DOHH2 (cell line): ENCODE data around the gene ZRANB3.

ENCODE experiments used
- H3F3A ChIP-seq: fragments of 200-600 bp; sonication (generic), shearing (Covaris generic); 2 replicates; pipeline ENCODE4 v1.6.0; 2016; ENCODE audit warnings: antibody characterized with exemption, mild to moderate bottlenecking; ENCODE audit not compliant: control insufficient read depth, insufficient read depth
- H3K27ac ChIP-seq: fragments of 200-600 bp; sonication (generic); 2 replicates; pipeline ENCODE4 v1.5.1; 2014; ENCODE audit warnings: low read depth, mild to moderate bottlenecking, low read length, moderate library complexity
- H3K27me3 ChIP-seq: fragments of 200-600 bp; sonication (generic); 2 replicates; pipeline ENCODE4 v1.6.1; 2014; ENCODE audit warnings: mild to moderate bottlenecking, low read length, mixed read lengths; ENCODE audit not compliant: control insufficient read depth
- H3K36me3 ChIP-seq: fragments of 200-600 bp; sonication (generic); 2 replicates; pipeline ENCODE4 v1.6.1; 2014; ENCODE audit warnings: mild to moderate bottlenecking, low read length, moderate library complexity, mixed read lengths; ENCODE audit not compliant: control insufficient read depth
- H3K4me1 ChIP-seq: fragments of 200-600 bp; sonication (generic); 2 replicates; pipeline ENCODE4 v1.6.1; 2014; ENCODE audit warnings: mild to moderate bottlenecking, low read length, mixed read lengths; ENCODE audit not compliant: control insufficient read depth
- H3K4me2 ChIP-seq: fragments of 200-600 bp; sonication (generic); 2 replicates; pipeline ENCODE4 v1.6.0; 2014; ENCODE audit warnings: mild to moderate bottlenecking, low read length, moderate library complexity
- H3K4me3 ChIP-seq: fragments of 200-600 bp; sonication (generic); 2 replicates; pipeline ENCODE4 v1.5.1; 2014; ENCODE audit warnings: mild to moderate bottlenecking, low read length, mixed read lengths
- H3K79me2 ChIP-seq: fragments of 200-600 bp; sonication (generic); 2 replicates; pipeline ENCODE4 v1.6.1; 2014; ENCODE audit warnings: mild to moderate bottlenecking, low read length, mixed read lengths; ENCODE audit not compliant: control insufficient read depth
- H3K9me2 ChIP-seq: fragments of 200-600 bp; sonication (generic); replicated peaks from 2 replicates; pipeline ENCODE4 v1.6.1; 2014; ENCODE audit warnings: mild to moderate bottlenecking, low read length, mixed read lengths; ENCODE audit not compliant: control insufficient read depth
- H3K9me3 ChIP-seq: fragments of 200-600 bp; sonication (generic); 2 replicates; pipeline ENCODE4 v1.6.1; 2014; ENCODE audit warnings: antibody characterized with exemption, low read length, mixed read lengths; ENCODE audit not compliant: control insufficient read depth, insufficient read depth
- H4K20me1 ChIP-seq: fragments of 200-600 bp; sonication (generic); 2 replicates; pipeline ENCODE4 v1.6.0; 2014; ENCODE audit warnings: low read depth, mild to moderate bottlenecking, antibody characterized with exemption, low read length, moderate library complexity; ENCODE audit not compliant: control insufficient read depth, insufficient read depth
- CTCF ChIP-seq: fragments of 200-600 bp; sonication (generic); IDR thresholded peaks from one replicate; pipeline ENCODE4 v1.5.1; 2014; ENCODE audit warnings: antibody characterized with exemption, mild to moderate bottlenecking, low read depth, low read length; ENCODE audit not compliant: poor library complexity, severe bottlenecking
- EZH2phosphoT487 ChIP-seq: fragments of 200-600 bp; sonication (generic); IDR thresholded peaks from 2 replicates; pipeline ENCODE4 v1.6.1; 2017; ENCODE audit warnings: borderline replicate concordance, mild to moderate bottlenecking, antibody characterized with exemption, low read length, moderate library complexity, mixed read lengths

The ZRANB3 gene

GRCh38 chr2:135162786-135163185, 368.2 kb downstream of the ZRANB3 start:
- Histone ChIP-seq H3F3A (no peaks in the 10 kb centered on the region), H3K4me1 (no peaks in the 10 kb centered on the region), H3K9me3 (no peaks in the 10 kb centered on the region), H3K27ac (no peak overlapping the region), H3K36me3 (peaks cover 64% of the 10 kb centered on the region), H3K27me3 (no peaks in the 10 kb centered on the region), H3K4me2 (no peak overlapping the region), H3K9me2 (no peaks in the 10 kb centered on the region), H3K79me2 (no peaks in the 10 kb centered on the region), H3K4me3 (no peak overlapping the region), H4K20me1 (no peaks in the 10 kb centered on the region)
- TF ChIP-seq CTCF (no peak), EZH2phosphoT487 (no peak)

GRCh38 chr2:135162377-135162776, 368.6 kb downstream of the ZRANB3 start:
- Histone ChIP-seq H3K79me2 (no peaks in the 10 kb centered on the region), H3K4me1 (no peaks in the 10 kb centered on the region), H4K20me1 (no peaks in the 10 kb centered on the region), H3K4me3 (no peak overlapping the region), H3K27me3 (no peaks in the 10 kb centered on the region), H3F3A (no peaks in the 10 kb centered on the region), H3K27ac (no peak overlapping the region), H3K9me3 (no peaks in the 10 kb centered on the region), H3K9me2 (no peaks in the 10 kb centered on the region), H3K4me2 (no peak overlapping the region), H3K36me3 (peaks cover 62% of the 10 kb centered on the region)
- TF ChIP-seq CTCF (no peak), EZH2phosphoT487 (no peak)

- Histone ChIP-seq H3K9me3 (no peaks in the 10 kb centered on the region), H3K36me3 (peaks cover 73% of the 10 kb centered on the region), H3K27me3 (no peaks in the 10 kb centered on the region), H3F3A (no peaks in the 10 kb centered on the region), H3K79me2 (no peaks in the 10 kb centered on the region), H3K4me1 (peaks cover 9% of the 10 kb centered on the region), H4K20me1 (no peaks in the 10 kb centered on the region), H3K4me2 (no peak overlapping the region), H3K27ac (no peak overlapping the region), H3K9me2 (no peaks in the 10 kb centered on the region), H3K4me3 (no peak overlapping the region)
- TF ChIP-seq EZH2phosphoT487 (no peak), CTCF (no peak)
Observed at GRCh38 chr2:135159191-135159590, 371.8 kb downstream of the ZRANB3 start.

GRCh38 chr2:135157856-135158255, 373.2 kb downstream of the ZRANB3 start:
- Histone ChIP-seq H3K9me3 (no peaks in the 10 kb centered on the region), H3K79me2 (no peaks in the 10 kb centered on the region), H3F3A (no peaks in the 10 kb centered on the region), H3K27ac (no peak overlapping the region), H3K27me3 (no peaks in the 10 kb centered on the region), H3K36me3 (peaks cover 74% of the 10 kb centered on the region), H3K9me2 (no peaks in the 10 kb centered on the region), H3K4me3 (no peak overlapping the region), H4K20me1 (no peaks in the 10 kb centered on the region), H3K4me1 (peaks cover 10% of the 10 kb centered on the region), H3K4me2 (no peak overlapping the region)
- TF ChIP-seq EZH2phosphoT487 = no peak
- TF ChIP-seq CTCF = no peak
